ENCODE results near the gene DHX35.

DNA sequence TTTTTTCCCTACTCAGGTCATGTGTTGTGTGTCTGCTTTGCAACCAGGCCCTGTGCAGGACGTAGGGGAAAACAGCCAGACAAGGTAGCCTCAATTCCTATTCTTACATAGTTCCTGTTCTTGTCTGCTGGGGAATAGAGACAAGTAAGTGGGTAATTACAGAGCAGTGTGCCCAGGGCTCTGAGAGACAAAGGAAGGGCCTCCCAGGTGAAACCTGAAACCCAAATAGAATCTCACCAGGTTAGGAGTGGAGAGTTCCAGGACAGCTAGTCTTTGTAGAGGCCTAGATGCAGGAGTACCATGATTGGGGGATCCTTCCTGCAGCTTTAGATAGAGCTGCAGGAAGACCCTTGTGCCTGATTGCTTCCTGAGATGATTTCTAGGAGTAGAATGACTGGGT, 48.4 kb downstream of the DHX35 start:
- TF ChIP-seq, protein P1, sequence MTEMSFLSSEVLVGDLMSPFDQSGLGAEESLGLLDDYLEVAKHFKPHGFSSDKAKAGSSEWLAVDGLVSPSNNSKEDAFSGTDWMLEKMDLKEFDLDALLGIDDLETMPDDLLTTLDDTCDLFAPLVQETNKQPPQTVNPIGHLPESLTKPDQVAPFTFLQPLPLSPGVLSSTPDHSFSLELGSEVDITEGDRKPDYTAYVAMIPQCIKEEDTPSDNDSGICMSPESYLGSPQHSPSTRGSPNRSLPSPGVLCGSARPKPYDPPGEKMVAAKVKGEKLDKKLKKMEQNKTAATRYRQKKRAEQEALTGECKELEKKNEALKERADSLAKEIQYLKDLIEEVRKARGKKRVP (CRISPR knock-in tag; IDR thresholded peaks at IDR 0.05), result no peak
- TF ChIP-seq, protein P2, sequence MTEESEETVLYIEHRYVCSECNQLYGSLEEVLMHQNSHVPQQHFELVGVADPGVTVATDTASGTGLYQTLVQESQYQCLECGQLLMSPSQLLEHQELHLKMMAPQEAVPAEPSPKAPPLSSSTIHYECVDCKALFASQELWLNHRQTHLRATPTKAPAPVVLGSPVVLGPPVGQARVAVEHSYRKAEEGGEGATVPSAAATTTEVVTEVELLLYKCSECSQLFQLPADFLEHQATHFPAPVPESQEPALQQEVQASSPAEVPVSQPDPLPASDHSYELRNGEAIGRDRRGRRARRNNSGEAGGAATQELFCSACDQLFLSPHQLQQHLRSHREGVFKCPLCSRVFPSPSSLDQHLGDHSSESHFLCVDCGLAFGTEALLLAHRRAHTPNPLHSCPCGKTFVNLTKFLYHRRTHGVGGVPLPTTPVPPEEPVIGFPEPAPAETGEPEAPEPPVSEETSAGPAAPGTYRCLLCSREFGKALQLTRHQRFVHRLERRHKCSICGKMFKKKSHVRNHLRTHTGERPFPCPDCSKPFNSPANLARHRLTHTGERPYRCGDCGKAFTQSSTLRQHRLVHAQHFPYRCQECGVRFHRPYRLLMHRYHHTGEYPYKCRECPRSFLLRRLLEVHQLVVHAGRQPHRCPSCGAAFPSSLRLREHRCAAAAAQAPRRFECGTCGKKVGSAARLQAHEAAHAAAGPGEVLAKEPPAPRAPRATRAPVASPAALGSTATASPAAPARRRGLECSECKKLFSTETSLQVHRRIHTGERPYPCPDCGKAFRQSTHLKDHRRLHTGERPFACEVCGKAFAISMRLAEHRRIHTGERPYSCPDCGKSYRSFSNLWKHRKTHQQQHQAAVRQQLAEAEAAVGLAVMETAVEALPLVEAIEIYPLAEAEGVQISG (CRISPR knock-in tag; IDR thresholded peaks at IDR 0.05), result no peak
- TF ChIP-seq MIER3 (CRISPR knock-in tag; IDR thresholded peaks at IDR 0.05; ENCODE audit: borderline replicate concordance) (no peak), RNF2 (conservative IDR thresholded peaks at IDR 0.05; ENCODE audit: low read depth) (no peak), MYC (CRISPR knock-in tag; IDR thresholded peaks at IDR 0.05; ENCODE audit: borderline replicate concordance) (no peak), FOXP1 (IDR thresholded peaks at IDR 0.05) (no peak), FOXP1 (CRISPR knock-in tag; IDR thresholded peaks at IDR 0.05) (no peak), EP300 (IDR thresholded peaks at IDR 0.05; ENCODE audit: low read depth in 2 of 2, low read length in 2 of 2) (no peak), EP300 (CRISPR knock-in tag; IDR thresholded peaks at IDR 0.05; ENCODE audit: borderline replicate concordance) (no peak), RAD51 (IDR thresholded peaks at IDR 0.05; ENCODE audit: borderline replicate concordance) (no peak), SIX4 (CRISPR knock-in tag; IDR thresholded peaks at IDR 0.05) (no peak)
- TF ChIP-seq, protein P3, sequence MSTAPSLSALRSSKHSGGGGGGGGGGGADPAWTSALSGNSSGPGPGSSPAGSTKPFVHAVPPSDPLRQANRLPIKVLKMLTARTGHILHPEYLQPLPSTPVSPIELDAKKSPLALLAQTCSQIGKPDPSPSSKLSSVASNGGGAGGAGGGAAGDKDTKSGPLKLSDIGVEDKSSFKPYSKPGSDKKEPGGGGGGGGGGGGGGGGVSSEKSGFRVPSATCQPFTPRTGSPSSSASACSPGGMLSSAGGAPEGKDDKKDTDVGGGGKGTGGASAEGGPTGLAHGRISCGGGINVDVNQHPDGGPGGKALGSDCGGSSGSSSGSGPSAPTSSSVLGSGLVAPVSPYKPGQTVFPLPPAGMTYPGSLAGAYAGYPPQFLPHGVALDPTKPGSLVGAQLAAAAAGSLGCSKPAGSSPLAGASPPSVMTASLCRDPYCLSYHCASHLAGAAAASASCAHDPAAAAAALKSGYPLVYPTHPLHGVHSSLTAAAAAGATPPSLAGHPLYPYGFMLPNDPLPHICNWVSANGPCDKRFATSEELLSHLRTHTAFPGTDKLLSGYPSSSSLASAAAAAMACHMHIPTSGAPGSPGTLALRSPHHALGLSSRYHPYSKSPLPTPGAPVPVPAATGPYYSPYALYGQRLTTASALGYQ (CRISPR knock-in tag; IDR thresholded peaks at IDR 0.05), result no peak
- TF ChIP-seq, protein P4, sequence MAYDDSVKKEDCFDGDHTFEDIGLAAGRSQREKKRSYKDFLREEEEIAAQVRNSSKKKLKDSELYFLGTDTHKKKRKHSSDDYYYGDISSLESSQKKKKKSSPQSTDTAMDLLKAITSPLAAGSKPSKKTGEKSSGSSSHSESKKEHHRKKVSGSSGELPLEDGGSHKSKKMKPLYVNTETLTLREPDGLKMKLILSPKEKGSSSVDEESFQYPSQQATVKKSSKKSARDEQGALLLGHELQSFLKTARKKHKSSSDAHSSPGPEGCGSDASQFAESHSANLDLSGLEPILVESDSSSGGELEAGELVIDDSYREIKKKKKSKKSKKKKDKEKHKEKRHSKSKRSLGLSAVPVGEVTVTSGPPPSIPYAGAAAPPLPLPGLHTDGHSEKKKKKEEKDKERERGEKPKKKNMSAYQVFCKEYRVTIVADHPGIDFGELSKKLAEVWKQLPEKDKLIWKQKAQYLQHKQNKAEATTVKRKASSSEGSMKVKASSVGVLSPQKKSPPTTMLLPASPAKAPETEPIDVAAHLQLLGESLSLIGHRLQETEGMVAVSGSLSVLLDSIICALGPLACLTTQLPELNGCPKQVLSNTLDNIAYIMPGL (CRISPR knock-in tag; IDR thresholded peaks at IDR 0.05; ENCODE audit: borderline replicate concordance in 1 of 2, low read depth in 1 of 2), result no peak

Measured in HepG2 (cell line).